Endothelial cell of umbilical vein (primary cell): ENCODE data around the gene HABP4. TPM values are rescaled to one million over a fixed set of nuclear protein-coding genes. Genes with fewer than 3 reads are reported as not detected.

ENCODE experiments used
- BruUV-seq: library from RNA; stranded (reverse); fragments of 400-500 nt; replicated peaks from 2 replicates; lab custom pipeline; 2021; lab: Mats Ljungman, UMichigan
- CTCF ChIA-PET: fragments of 300-600, 350-600 bp; sonication (Branson Sonifier 250); formaldehyde crosslinking; loops from one replicate; lab custom pipeline; 2021; ENCODE audit warnings: antibody characterized with exemption, inconsistent platforms; lab: Charles Lee
- POLR2A ChIA-PET: fragments of 300-600, 350-600 bp; sonication (Branson Sonifier 250); formaldehyde crosslinking; loops from one replicate; lab custom pipeline; 2021; ENCODE audit warnings: antibody characterized with exemption, inconsistent platforms; lab: Charles Lee
- DNase-seq: peaks from one replicate; pipeline ENCODE4 v3.0.0-alpha.2; 2011; ENCODE audit warnings: low read depth, low spot score
- FAIRE-seq: peaks from 2 replicates; lab custom pipeline; 2011; peaks lifted over from hg19 to GRCh38; lab: Jason Lieb, UNC
- H2AFZ ChIP-seq: 2 replicates; pipeline ENCODE4 v1.6.0; 2012; ENCODE audit warnings: low read depth, low read length, control low read depth, inconsistent platforms
- H3K27ac ChIP-seq: 2 replicates; pipeline ENCODE4 v1.5.1; 2011; ENCODE audit warnings: low read depth, mild to moderate bottlenecking, control low read depth, low read length, moderate library complexity; ENCODE audit not compliant: insufficient read depth
- H3K27me3 ChIP-seq, 2 experiments: 2 replicates each; pipeline versions ENCODE4 v1.6.0 to v1.6.1; 2011; ENCODE audit warnings: low read length in 2 of 2, mixed read lengths in 1 of 2; ENCODE audit not compliant: control insufficient read depth in 2 of 2, insufficient read depth in 2 of 2
- H3K36me3 ChIP-seq, 2 experiments: 2 replicates in 1 of 2; 3 replicates in 1 of 2; pipeline ENCODE4 v1.5.1; 2011; ENCODE audit warnings: low read length in 2 of 2, mild to moderate bottlenecking in 1 of 2, moderate library complexity in 1 of 2; ENCODE audit not compliant: control insufficient read depth in 2 of 2, insufficient read depth in 2 of 2; ENCODE audit errors: extremely low read depth in 1 of 2
- H3K4me1 ChIP-seq: 3 replicates; pipeline ENCODE4 v1.5.1; 2011; ENCODE audit warnings: mild to moderate bottlenecking, low read length; ENCODE audit not compliant: control insufficient read depth, insufficient read depth; ENCODE audit errors: extremely low read depth
- H3K4me2 ChIP-seq: 2 replicates; pipeline ENCODE4 v1.6.1; 2011; ENCODE audit warnings: low read length, control low read depth, mixed read lengths; ENCODE audit not compliant: insufficient read depth
- H3K4me3 ChIP-seq, 3 experiments: fragments of 200-600 bp in 1 of 3; sonication (generic), shearing (Covaris generic) in 1 of 3; replicated peaks in 1 of 3; 2 replicates each; pipeline ENCODE4 v1.5.1; 2011 to 2016; ENCODE audit warnings: control low read depth in 3 of 3, low read length in 3 of 3, mild to moderate bottlenecking in 2 of 3, inconsistent platforms in 1 of 3, low read depth in 1 of 3, moderate library complexity in 1 of 3; ENCODE audit not compliant: insufficient read depth in 1 of 3
- H3K79me2 ChIP-seq: 2 replicates; pipeline ENCODE4 v1.6.0; 2012; ENCODE audit warnings: low read length, inconsistent platforms; ENCODE audit not compliant: control insufficient read depth, insufficient read depth
- H3K9ac ChIP-seq: replicated peaks from 2 replicates; pipeline ENCODE3; 2011; ENCODE audit warnings: low read length, control low read depth; ENCODE audit not compliant: insufficient read depth; ENCODE audit errors: extremely low read depth
- H3K9me1 ChIP-seq: replicated peaks from 3 replicates; pipeline ENCODE4 v1.6.0; 2011; ENCODE audit warnings: mild to moderate bottlenecking, low read length; ENCODE audit not compliant: control insufficient read depth, insufficient read depth; ENCODE audit errors: extremely low read depth
- H3K9me3 ChIP-seq: replicated peaks from 2 replicates; pipeline ENCODE4 v1.5.1; 2012; ENCODE audit warnings: low read length, inconsistent platforms; ENCODE audit not compliant: control insufficient read depth, insufficient read depth
- H4K20me1 ChIP-seq: replicated peaks from 2 replicates; pipeline ENCODE3; 2011; ENCODE audit warnings: mild to moderate bottlenecking, low read length; ENCODE audit not compliant: control insufficient read depth, insufficient read depth; ENCODE audit errors: extremely low read depth
- CTCF ChIP-seq, 2 donors: IDR thresholded peaks; 1 replicate in 1 of 2; 2 replicates in 1 of 2; pipeline ENCODE4 v1.5.1; 2011; ENCODE audit warnings: low read length in 2 of 2, mild to moderate bottlenecking in 2 of 2, moderate library complexity in 2 of 2, control low read depth in 1 of 2, inconsistent platforms in 1 of 2, low read depth in 1 of 2; ENCODE audit not compliant: insufficient read depth in 1 of 2; ENCODE audit errors: extremely low read depth in 1 of 2
- EZH2 ChIP-seq: IDR thresholded peaks from 2 replicates; pipeline ENCODE4 v1.6.1; 2012; ENCODE audit warnings: borderline replicate concordance, low read depth, mild to moderate bottlenecking, moderate library complexity, low read length, inconsistent platforms; ENCODE audit not compliant: severe bottlenecking
- FOS ChIP-seq: IDR thresholded peaks from 2 replicates; pipeline ENCODE4 v1.6.1; 2011; ENCODE audit warnings: mild to moderate bottlenecking, low read length, moderate library complexity, borderline replicate concordance; ENCODE audit not compliant: insufficient read depth
- GATA2 ChIP-seq: IDR thresholded peaks from 2 replicates; pipeline ENCODE4 v1.7.0; 2011; ENCODE audit warnings: low read depth, mild to moderate bottlenecking, moderate library complexity, mixed read lengths, low read length; ENCODE audit not compliant: insufficient read length, insufficient read depth
- JUN ChIP-seq: IDR thresholded peaks from 2 replicates; pipeline ENCODE4 v1.6.1; 2011; ENCODE audit warnings: borderline replicate concordance, low read depth; ENCODE audit not compliant: insufficient read length, insufficient read depth
- MAX ChIP-seq: IDR thresholded peaks from 2 replicates; pipeline ENCODE4 v1.6.1; 2011; ENCODE audit not compliant: insufficient read depth, insufficient read length
- MYC ChIP-seq: IDR thresholded peaks from one replicate; pipeline ENCODE4 v1.6.1; 2011; ENCODE audit warnings: mild to moderate bottlenecking, low read depth, low read length
- POLR2A ChIP-seq: IDR thresholded peaks from 2 replicates; pipeline ENCODE4 v1.6.1; 2012; ENCODE audit warnings: low read depth, mild to moderate bottlenecking, control low read depth, low read length
- POLR2AphosphoS5 ChIP-seq: IDR thresholded peaks from 2 replicates; pipeline ENCODE4 v1.6.1; 2012; ENCODE audit warnings: low read depth, mild to moderate bottlenecking, control low read depth, low read length, moderate library complexity; ENCODE audit not compliant: insufficient read depth
- dilution Hi-C: fragments of 300-500 bp; cut with MboI; formaldehyde crosslinking; loops from one replicate; pipeline ENCODE4 v1.15.0; 2019; ENCODE audit warnings: low sequenced_read_pairs; ENCODE audit not compliant: extremely low pct_ligation_motif_present
- intact Hi-C: fragments of 100-400 bp; cut with micrococcal nuclease; formaldehyde crosslinking; loops from one replicate; pipeline ENCODE4 v1.10.0; 2022
- polyA plus RNA-seq, 4 experiments: library from polyadenylated mRNA; depleted of rRNA in 3 of 4; stranded (reverse) in 3 of 4; unstranded in 1 of 4; fragments of >200 nt; gene quantifications; 2 replicates each; pipeline versions ENCODE4 v1.2.1 to v1.2.3, GENCODE V29; 2011 to 2012; ENCODE audit warnings: missing spikeins in 1 of 4
- total RNA-seq: library from RNA; stranded (reverse); gene quantifications from 2 replicates; pipeline ENCODE4 v1.2.3, GENCODE V29; 2021

Gene HABP4
- total and polyA plus RNA-seq, 2 donors (not counting 3 experiments of a cell fraction or from before 2014, with no cell fraction given), result 4.6 to 11.1 TPM

GRCh38 chr9:96500696-96501632 is 51.0 kb downstream of the HABP4 start:
- CTCF ChIA-PET, result no interaction called here

More at GRCh38 chr9:96500696-96501632, 51.0 kb downstream of the HABP4 start:
- no peak overlapping the region for H3K27ac ChIP-seq
- H2AFZ ChIP-seq, result no peak overlapping the region
- no peak overlapping the region for H3K9ac ChIP-seq
- intact Hi-C loops, result no loop called here
- H3K36me3 ChIP-seq, result no peaks in the 10 kb centered on the region
- H3K79me2 ChIP-seq, result no peaks in the 10 kb centered on the region
- DNase-seq (no peak), FAIRE-seq (no peak)
- dilution Hi-C loops, result no loop called here
- no peaks in the 10 kb centered on the region for H3K9me3 ChIP-seq
- POLR2A ChIA-PET, result no interaction called here
- BruUV-seq, result no TSS peak
- no peaks in the 10 kb centered on the region for H4K20me1 ChIP-seq
- no peaks in the 10 kb centered on the region for H3K27me3 ChIP-seq
- no peak overlapping the region for H3K4me2 ChIP-seq
- no peak for TF ChIP-seq MAX
- TF ChIP-seq CTCF (IDR thresholded peaks at IDR 0.05; ENCODE audit: extremely low read depth in 1 of 2, insufficient read depth in 1 of 2, low read depth in 1 of 2, low read length in 2 of 2), result no peak
- TF ChIP-seq MYC, result no peak
- TF ChIP-seq EZH2, result no peak
- TF ChIP-seq GATA2, result no peak
- TF ChIP-seq FOS, result no peak
- TF ChIP-seq POLR2A, result no peak
- no peak for TF ChIP-seq JUN
- TF ChIP-seq POLR2AphosphoS5, result no peak
- H3K9me1 ChIP-seq, result no peaks in the 10 kb centered on the region
- no peak overlapping the region for H3K4me3 ChIP-seq
- H3K4me1 ChIP-seq, result no peaks in the 10 kb centered on the region
